GM12878 (cell line): Measurements from ENCODE around the gene RSBN1L. TPM values are rescaled to one million over a fixed set of nuclear protein-coding genes. Genes with fewer than 3 reads are reported as not detected.

ENCODE experiments used
- ATAC-seq: fragments of 200-7000 bp; cut with Tn5 transposase; 3 replicates; pipeline ENCODE4 v1.9.1; 2020; ENCODE audit warnings: mild to moderate bottlenecking, moderate library complexity
- BruUV-seq: library from RNA; stranded (reverse); fragments of 400-500 nt; replicated peaks from 2 replicates; lab custom pipeline; 2021; lab: Mats Ljungman, UMichigan
- CTCF ChIA-PET: fragments of 300-600 bp; sonication (Branson Sonifier 250); formaldehyde crosslinking; extraction: SDS; loops from one replicate; lab custom pipeline; 2021; ENCODE audit warnings: inconsistent platforms; lab: Yijun Ruan, JAX
- POLR2A ChIA-PET: fragments of 350-600 bp; formaldehyde crosslinking; extraction: SDS; loops from one replicate; lab custom pipeline; 2021; ENCODE audit warnings: inconsistent platforms; lab: Charles Lee
- RAD21 ChIA-PET: fragments of 300-600 bp; sonication (Branson Sonifier 250); formaldehyde crosslinking; loops from one replicate; lab custom pipeline; 2023; ENCODE audit warnings: antibody characterized with exemption; ENCODE audit not compliant: unreplicated experiment; lab: Charles Lee
- SMC1A ChIA-PET: fragments of 300-600 bp; sonication (Branson Sonifier 250); formaldehyde crosslinking; loops from one replicate; lab custom pipeline; 2023; ENCODE audit not compliant: unreplicated experiment, uncharacterized antibody; lab: Charles Lee
- DNase-seq: peaks from one replicate; pipeline ENCODE4 v3.0.0-alpha.2; 2011; ENCODE audit warnings: low read depth, low spot score
- FAIRE-seq: peaks from 3 replicates; lab custom pipeline; 2011; peaks lifted over from hg19 to GRCh38; lab: Jason Lieb, UNC
- H2AFZ ChIP-seq: 2 replicates; pipeline ENCODE4 v1.6.0; 2011; ENCODE audit warnings: low read depth, low read length, control low read depth; ENCODE audit not compliant: control insufficient read depth
- H3K27ac ChIP-seq: 2 replicates; pipeline ENCODE4 v1.5.1; 2011; ENCODE audit warnings: control low read depth; ENCODE audit not compliant: control insufficient read depth, insufficient read depth
- H3K27me3 ChIP-seq, 2 experiments: replicated peaks in 1 of 2; 2 replicates each; pipeline versions ENCODE4 v1.6.0 to v1.6.1; 2011; ENCODE audit warnings: low read length in 1 of 2; ENCODE audit not compliant: control insufficient read depth in 2 of 2, insufficient read depth in 2 of 2
- H3K36me3 ChIP-seq, 2 experiments: 2 replicates each; pipeline ENCODE4 v1.5.1; 2011; ENCODE audit warnings: low read length in 1 of 2; ENCODE audit not compliant: control insufficient read depth in 2 of 2, insufficient read depth in 2 of 2
- H3K4me1 ChIP-seq: 2 replicates; pipeline ENCODE4 v1.6.1; 2011; ENCODE audit warnings: mild to moderate bottlenecking, low read length, moderate library complexity, mixed read lengths; ENCODE audit not compliant: control insufficient read depth, insufficient read depth
- H3K4me2 ChIP-seq: 2 replicates; pipeline ENCODE4 v1.6.0; 2011; ENCODE audit warnings: control low read depth; ENCODE audit not compliant: control insufficient read depth, insufficient read depth
- H3K4me3 ChIP-seq: fragments of 200-600 bp; sonication (generic); 2 replicates; pipeline ENCODE4 v1.5.1; 2016
- H3K79me2 ChIP-seq: 2 replicates; pipeline ENCODE4 v1.6.0; 2011; ENCODE audit warnings: low read length; ENCODE audit not compliant: control insufficient read depth, insufficient read depth
- H3K9ac ChIP-seq: 2 replicates; pipeline ENCODE4 v1.8.0; 2011; ENCODE audit warnings: low read length, control low read depth, mixed read lengths; ENCODE audit not compliant: control insufficient read depth, insufficient read depth
- H3K9me3 ChIP-seq: replicated peaks from 3 replicates; pipeline ENCODE4 v1.5.1; 2011; ENCODE audit warnings: mild to moderate bottlenecking, low read length; ENCODE audit not compliant: control insufficient read depth, insufficient read depth
- H4K20me1 ChIP-seq: 2 replicates; pipeline ENCODE4 v1.6.0; 2011; ENCODE audit not compliant: control insufficient read depth, insufficient read depth
- BACH1 ChIP-seq: fragments of 450-650 bp; IDR thresholded peaks from 2 replicates; pipeline ENCODE4 v1.6.1; 2017; ENCODE audit warnings: mild to moderate bottlenecking, borderline replicate concordance
- CBX5 ChIP-seq: sonication (generic); IDR thresholded peaks from 2 replicates; pipeline ENCODE4 v1.6.1; 2016; ENCODE audit warnings: low read depth, moderate library complexity, mild to moderate bottlenecking, inconsistent platforms
- GABPA ChIP-seq: IDR thresholded peaks from 2 replicates; pipeline ENCODE4 v1.6.1; 2014; ENCODE audit warnings: antibody characterized with exemption, low read depth, mild to moderate bottlenecking, inconsistent platforms
- GATAD2B ChIP-seq: fragments of 450-650 bp; conservative IDR thresholded peaks from 2 replicates; pipeline ENCODE4 v1.6.1; 2017; ENCODE audit warnings: low read depth, mild to moderate bottlenecking, moderate library complexity
- HCFC1 ChIP-seq: fragments of 150-350 bp; IDR thresholded peaks from 2 replicates; pipeline ENCODE4 v1.6.1; 2014; ENCODE audit warnings: low read length
- KDM1A ChIP-seq: fragments of 200-600 bp; sonication (generic); IDR thresholded peaks from 2 replicates; pipeline ENCODE4 v1.6.1; 2016; ENCODE audit warnings: borderline replicate concordance
- MEF2A ChIP-seq: IDR thresholded peaks from 2 replicates; pipeline ENCODE4 v1.6.1; 2011; ENCODE audit warnings: low read depth, mild to moderate bottlenecking, low read length, moderate library complexity; ENCODE audit not compliant: insufficient read depth
- NFIC ChIP-seq: IDR thresholded peaks from 2 replicates; pipeline ENCODE4 v1.6.1; 2012; ENCODE audit warnings: low read depth, mild to moderate bottlenecking, inconsistent platforms, low read length, moderate library complexity
- RCOR1 ChIP-seq: conservative IDR thresholded peaks from 2 replicates; pipeline ENCODE4 v1.6.1; 2012; ENCODE audit warnings: low read depth, low read length, improper control_type of control experiment
- SMAD1 ChIP-seq: fragments of 450-650 bp; IDR thresholded peaks from 2 replicates; pipeline ENCODE4 v1.6.1; 2018; ENCODE audit warnings: mild to moderate bottlenecking, low read depth; ENCODE audit not compliant: partially characterized antibody
- ZBTB40 ChIP-seq: fragments of 450-650 bp; IDR thresholded peaks from 2 replicates; pipeline ENCODE4 v1.6.1; 2016; ENCODE audit warnings: mild to moderate bottlenecking, moderate library complexity, borderline replicate concordance
- ZSCAN29 ChIP-seq: fragments of 450-650 bp; IDR thresholded peaks from 2 replicates; pipeline ENCODE4 v1.6.1; 2017; ENCODE audit warnings: mild to moderate bottlenecking, moderate library complexity
- WGBS: methylation state at CpG from one replicate; pipeline ENCODE4 v1.1.6; 2016; ENCODE audit warnings: low lambda C conversion rate; ENCODE audit not compliant: insufficient replicate concordance, insufficient coverage; ENCODE audit errors: missing lambda C conversion rate; 5-methylcytosine and 5-hydroxymethylcytosine counted together
- in situ Hi-C: fragments of 300-500 bp; cut with MboI; formaldehyde crosslinking; loops from 9 replicates; pipeline ENCODE4 v1.14.3; 2018; ENCODE audit warnings: mixed read lengths
- intact Hi-C: fragments of 100-400 bp; cut with micrococcal nuclease; formaldehyde crosslinking; loops from one replicate; pipeline ENCODE4 v1.14.2; 2022; ENCODE audit not compliant: unreplicated experiment
- polyA plus RNA-seq, 11 experiments: library from polyadenylated mRNA; depleted of rRNA in 4 of 11; unstranded in 6 of 11; stranded (reverse) in 5 of 11; fragments of >200 nt; fragmentation: Nextera tagmentation in 4 of 11; fragmentation: Illumina TruSeq in 1 of 11; extraction: Ambion mirVana in 4 of 11; extraction: Trizol in 1 of 11; gene quantifications; 1 replicate in 1 of 11; 2 replicates in 10 of 11; pipeline versions ENCODE4 v1.2.1 to v1.2.3, GENCODE V29; 2011 to 2016; ENCODE audit warnings: inconsistent platforms in 2 of 11, missing spikeins in 2 of 11, low read depth in 1 of 11
- total RNA-seq, 4 experiments: library from RNA; depleted of rRNA in 3 of 4; stranded (reverse); fragments of >200 nt in 3 of 4; fragmentation: Illumina TruSeq in 1 of 4; extraction: Trizol in 1 of 4; gene quantifications; 2 replicates each; pipeline versions ENCODE4 v1.2.1 to v1.2.3, GENCODE V29; 2013 to 2021

The RSBN1L gene
- total and polyA plus RNA-seq, 10 of the 15 experiments (the other 5 are each of a cell fraction or from before 2014, with no cell fraction given), result 4.5 to 23.7 (median 10.3) TPM

GRCh38 chr7:77823787-77824186 is 127.5 kb downstream of the RSBN1L start:
- intact Hi-C loops, result no loop called here
- in situ Hi-C loops, result no loop called here
- DNase-seq (no peak), FAIRE-seq (no peak), ATAC-seq (peak; percentile 67)
- Histone ChIP-seq H3K4me3 (no peak overlapping the region; the same call in 1 of the 2 replicates), H3K4me1 (peaks cover 18% of the 10 kb centered on the region), H3K27ac (peak overlapping the region; percentile 67), H4K20me1 (no peaks in the 10 kb centered on the region), H3K79me2 (peaks cover 62% of the 10 kb centered on the region), H3K27me3 (no peaks in the 10 kb centered on the region), H2AFZ (no peak overlapping the region), H3K4me2 (peak overlapping the region; percentile 50), H3K36me3 (peaks cover 5 to 6% of the 10 kb centered on the region in 2 experiments; a peak in 3 of 4 replicates), H3K9me3 (peaks cover 51% of the 10 kb centered on the region), H3K9ac (no peak overlapping the region)
- ChIA-PET CTCF (interaction anchor here (1.1 kb wide), 1 partner anchor 12 kb away, joined by 3 read pairs; no protein-coding TSS in a partner anchor), POLR2A (interaction anchor here (1.0 to 1.4 kb wide), 2 partner anchors 21 to 22 kb away, joined by 5 to 7 read pairs; no protein-coding TSS in a partner anchor), SMC1A (interaction anchor here (1.0 to 1.2 kb wide), 3 partner anchors 10 to 14 kb away, joined by 3 to 4 read pairs (median 4); no protein-coding TSS in a partner anchor), RAD21 (no interaction called here)
- TF ChIP-seq NFIC (0 out of 2 replicates have a peak, but pooled peaks have one; percentile 0), BACH1 (no peak), MEF2A (0 out of 2 replicates have a peak, but pooled peaks have one; percentile 10)
- 5% methylated on average over 2 of the region's 2 CpGs for WGBS
- BruUV-seq, result no TSS peak

DNA sequence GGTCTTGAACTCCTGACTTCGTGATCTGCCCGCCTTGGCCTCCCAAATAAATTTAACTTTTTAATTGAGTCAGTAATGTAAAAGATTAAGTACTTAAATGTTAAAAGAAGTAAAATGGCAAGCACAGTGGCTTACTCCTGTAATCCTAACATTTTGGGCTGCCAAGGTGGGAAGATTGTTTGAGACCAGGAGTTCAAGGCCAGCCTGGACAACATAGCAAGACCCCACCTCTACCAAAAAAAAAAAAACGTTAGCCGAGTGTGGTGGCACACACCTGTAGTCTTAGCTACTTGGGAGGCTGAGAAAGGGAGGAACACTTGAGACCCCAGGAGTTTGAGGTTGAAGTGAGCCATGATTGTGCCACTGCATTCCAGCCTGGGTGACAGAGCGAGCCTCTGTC is 128.4 kb downstream of the RSBN1L start:
- Histone ChIP-seq H3K79me2 (peaks cover 63% of the 10 kb centered on the region), H3K9ac (no peak overlapping the region), H3K4me2 (peak overlapping the region; percentile 50; the same call in 1 of the 2 replicates), H3K4me1 (peaks cover 18% of the 10 kb centered on the region), H3K27me3 (no peaks in the 10 kb centered on the region), H2AFZ (no peak overlapping the region), H3K27ac (peak overlapping the region; percentile 6), H3K4me3 (no peak overlapping the region), H4K20me1 (no peaks in the 10 kb centered on the region), H3K36me3 (peaks cover 5 to 6% of the 10 kb centered on the region in 2 experiments; a peak in 3 of 4 replicates), H3K9me3 (peaks cover 44% of the 10 kb centered on the region)
- intact Hi-C loops, result no loop called here
- ATAC-seq (no peak), FAIRE-seq (no peak), DNase-seq (no peak)
- ChIA-PET CTCF (interaction anchor here (1.1 kb wide), 1 partner anchor 13 kb away, joined by 3 read pairs; no protein-coding TSS in a partner anchor), RAD21 (no interaction called here), SMC1A (interaction anchor here (0.6 to 1.2 kb wide), 4 partner anchors 9 to 151 kb away, joined by 3 to 4 read pairs (median 4); no protein-coding TSS in a partner anchor), POLR2A (interaction anchor here (0.6 to 1.4 kb wide), 3 partner anchors 22 to 306 kb away, joined by 3 to 7 read pairs (median 5); no protein-coding TSS in a partner anchor)
- no TSS peak for BruUV-seq
- in situ Hi-C loops, result no loop called here
- no peak for TF ChIP-seq HCFC1
- no peak for TF ChIP-seq GABPA
- TF ChIP-seq CBX5, result no peak
- no peak for TF ChIP-seq ZSCAN29
- no peak for TF ChIP-seq ZBTB40
- TF ChIP-seq GATAD2B, result no peak
- TF ChIP-seq RCOR1, result no peak
- no peak; the same call in 1 of the 2 replicates for TF ChIP-seq KDM1A
- TF ChIP-seq SMAD1, result no peak
- WGBS, result 83% methylated on average over 5 of the region's 5 CpGs
